Uterus (tissue), 4 donors: ENCODE data around the gene KCNMA1. TPM values are rescaled to one million over a fixed set of nuclear protein-coding genes. Genes with fewer than 3 reads are reported as not detected.

ENCODE experiments used
- DNase-seq, 2 donors: peaks; one replicate each; pipeline ENCODE4 v3.0.0-alpha.2; 2019 to 2020
- H3K27ac ChIP-seq, 2 donors: fragments of 200-600 bp; sonication (generic); 1 replicate in 1 of 2; 2 replicates in 1 of 2; pipeline ENCODE4 v1.5.1; 2016 to 2018
- H3K27me3 ChIP-seq, 2 donors: fragments of 200-600 bp; sonication (generic); one replicate each; pipeline ENCODE4 v1.5.1; 2018 to 2019; ENCODE audit warnings: control low read depth in 1 of 2
- H3K36me3 ChIP-seq, 2 donors: fragments of 200-600 bp; sonication (generic); one replicate each; pipeline ENCODE4 v1.5.1; 2019; ENCODE audit warnings: control low read depth in 1 of 2
- H3K4me1 ChIP-seq, 2 donors: fragments of 200-600 bp; sonication (generic); one replicate each; pipeline ENCODE4 v1.5.1; 2018 to 2019; ENCODE audit warnings: control low read depth in 1 of 2
- H3K4me3 ChIP-seq, 2 donors: fragments of 200-600 bp; sonication (generic); 1 replicate in 1 of 2; 2 replicates in 1 of 2; pipeline ENCODE4 v1.5.1; 2018 to 2019; ENCODE audit warnings: mild to moderate bottlenecking in 1 of 2
- H3K9me3 ChIP-seq, 2 donors: fragments of 200-600 bp; sonication (generic); one replicate each; pipeline ENCODE4 v1.5.1; 2019; ENCODE audit warnings: control low read depth in 1 of 2
- POLR2A ChIP-seq, 2 donors: fragments of 450-650 bp; IDR thresholded peaks; one replicate each; pipeline ENCODE4 v1.6.1; 2016; ENCODE audit warnings: antibody characterized with exemption in 2 of 2, mild to moderate bottlenecking in 1 of 2, moderate library complexity in 1 of 2
- intact Hi-C: fragments of 100-400 bp; cut with DNase I; formaldehyde crosslinking; loops from one replicate; pipeline ENCODE4 v1.15.1; 2023; ENCODE audit warnings: low total_unique reads
- total RNA-seq, 4 donors: library from RNA; depleted of rRNA in 3 of 4; stranded (reverse); fragments of >200 nt in 3 of 4; gene quantifications; one replicate each; pipeline versions ENCODE4 v1.1.0 to v1.2.4, GENCODE V29; 2014 to 2023
- TF ChIP-seq, protein P1 (sequence below), 4 experiments: fragments of 200-600 bp in 2 of 4; fragments of 450-650 bp in 2 of 4; sonication (generic) in 2 of 4; IDR thresholded peaks; one replicate each; pipeline ENCODE4 v1.5.1; 2016 to 2019; ENCODE audit warnings: antibody characterized with exemption in 4 of 4, mild to moderate bottlenecking in 2 of 4, moderate library complexity in 1 of 4
- donor health status: DM: yes; HTN: yes; CAD: no.

KCNMA1 gene
- total RNA-seq, 4 donors from 2014 or later: 86.2 to 236 (median 164) TPM

DNA sequence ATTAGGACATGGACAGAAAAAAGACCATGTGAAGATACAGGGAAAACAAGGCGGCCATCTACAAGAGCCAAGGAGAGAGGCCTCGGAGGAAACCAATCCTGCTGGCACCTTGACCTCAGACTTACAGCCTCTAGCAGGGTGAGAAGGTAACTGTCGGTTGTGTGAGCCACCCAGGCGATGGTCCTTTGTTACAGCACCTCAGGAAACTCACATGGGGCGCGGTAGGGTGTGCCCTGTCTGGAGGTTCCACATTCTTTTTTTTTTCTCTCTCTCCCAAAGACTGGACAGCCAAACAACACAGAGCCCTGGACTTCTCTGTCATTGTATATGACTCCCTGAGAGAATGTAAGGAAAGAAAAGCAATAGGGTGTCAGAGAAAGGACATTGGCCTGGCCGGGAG, 163.2 kb downstream of the KCNMA1 start:
- Histone ChIP-seq H3K9me3 (no peaks in the 10 kb centered on the region), H3K4me3 (no peak overlapping the region), H3K4me1 (no peaks in the 10 kb centered on the region), H3K27me3 (no peaks in the 10 kb centered on the region), H3K27ac (no peak overlapping the region), H3K36me3 (no peaks in the 10 kb centered on the region)
- intact Hi-C loops: no loop called here
- no peak for DNase-seq
- TF ChIP-seq POLR2A (IDR thresholded peaks at IDR 0.05): no peak
- TF ChIP-seq, protein P1, sequence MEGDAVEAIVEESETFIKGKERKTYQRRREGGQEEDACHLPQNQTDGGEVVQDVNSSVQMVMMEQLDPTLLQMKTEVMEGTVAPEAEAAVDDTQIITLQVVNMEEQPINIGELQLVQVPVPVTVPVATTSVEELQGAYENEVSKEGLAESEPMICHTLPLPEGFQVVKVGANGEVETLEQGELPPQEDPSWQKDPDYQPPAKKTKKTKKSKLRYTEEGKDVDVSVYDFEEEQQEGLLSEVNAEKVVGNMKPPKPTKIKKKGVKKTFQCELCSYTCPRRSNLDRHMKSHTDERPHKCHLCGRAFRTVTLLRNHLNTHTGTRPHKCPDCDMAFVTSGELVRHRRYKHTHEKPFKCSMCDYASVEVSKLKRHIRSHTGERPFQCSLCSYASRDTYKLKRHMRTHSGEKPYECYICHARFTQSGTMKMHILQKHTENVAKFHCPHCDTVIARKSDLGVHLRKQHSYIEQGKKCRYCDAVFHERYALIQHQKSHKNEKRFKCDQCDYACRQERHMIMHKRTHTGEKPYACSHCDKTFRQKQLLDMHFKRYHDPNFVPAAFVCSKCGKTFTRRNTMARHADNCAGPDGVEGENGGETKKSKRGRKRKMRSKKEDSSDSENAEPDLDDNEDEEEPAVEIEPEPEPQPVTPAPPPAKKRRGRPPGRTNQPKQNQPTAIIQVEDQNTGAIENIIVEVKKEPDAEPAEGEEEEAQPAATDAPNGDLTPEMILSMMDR (IDR thresholded peaks at IDR 0.05): no peak

DNA sequence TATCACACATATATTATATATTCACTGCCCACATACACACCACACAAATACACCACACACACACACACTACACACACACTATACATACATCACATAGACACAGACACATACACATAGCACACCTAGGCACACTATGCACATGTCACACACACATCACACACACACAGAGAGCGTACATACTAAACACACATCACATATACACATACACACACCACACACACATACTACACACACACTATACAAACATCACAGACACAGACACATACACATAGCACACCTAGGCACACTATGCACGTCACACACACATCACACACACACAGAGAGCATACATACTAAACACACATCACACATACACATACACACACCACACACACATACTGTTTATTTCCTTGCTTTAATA, 165.5 kb downstream of the KCNMA1 start:
- intact Hi-C loops: no loop called here
- Histone ChIP-seq H3K9me3 (no peaks in the 10 kb centered on the region), H3K27ac (no peak overlapping the region), H3K36me3 (no peaks in the 10 kb centered on the region), H3K27me3 (no peaks in the 10 kb centered on the region), H3K4me1 (no peaks in the 10 kb centered on the region), H3K4me3 (no peak overlapping the region)
- no peak for DNase-seq
- TF ChIP-seq POLR2A (IDR thresholded peaks at IDR 0.05): no peak

DNA sequence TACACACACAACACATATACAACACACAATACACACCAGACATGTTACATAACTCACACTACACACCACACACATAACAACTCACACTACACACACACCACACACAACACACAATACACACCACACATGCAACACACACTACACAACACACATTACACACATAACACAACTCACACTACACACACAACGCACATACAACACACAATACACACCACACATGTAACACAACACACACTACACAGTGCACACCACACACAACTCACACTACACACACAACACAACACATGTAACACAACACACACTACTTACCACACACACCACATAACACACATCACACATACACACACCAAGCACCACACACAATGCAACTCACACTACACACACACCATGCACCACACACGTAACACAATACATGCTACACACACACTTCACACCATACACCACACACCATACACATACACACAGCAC, 166.5 kb downstream of the KCNMA1 start:
- no peak for DNase-seq
- no peaks in the 10 kb centered on the region for H3K9me3 ChIP-seq
- no peaks in the 10 kb centered on the region for H3K4me1 ChIP-seq
- TF ChIP-seq POLR2A (IDR thresholded peaks at IDR 0.05): no peak
- TF ChIP-seq, protein P1 (IDR thresholded peaks at IDR 0.05): no peak
- intact Hi-C loops: no loop called here
- no peak overlapping the region for H3K27ac ChIP-seq
- no peak overlapping the region for H3K4me3 ChIP-seq
- no peaks in the 10 kb centered on the region for H3K27me3 ChIP-seq
- H3K36me3 ChIP-seq: no peaks in the 10 kb centered on the region

DNA sequence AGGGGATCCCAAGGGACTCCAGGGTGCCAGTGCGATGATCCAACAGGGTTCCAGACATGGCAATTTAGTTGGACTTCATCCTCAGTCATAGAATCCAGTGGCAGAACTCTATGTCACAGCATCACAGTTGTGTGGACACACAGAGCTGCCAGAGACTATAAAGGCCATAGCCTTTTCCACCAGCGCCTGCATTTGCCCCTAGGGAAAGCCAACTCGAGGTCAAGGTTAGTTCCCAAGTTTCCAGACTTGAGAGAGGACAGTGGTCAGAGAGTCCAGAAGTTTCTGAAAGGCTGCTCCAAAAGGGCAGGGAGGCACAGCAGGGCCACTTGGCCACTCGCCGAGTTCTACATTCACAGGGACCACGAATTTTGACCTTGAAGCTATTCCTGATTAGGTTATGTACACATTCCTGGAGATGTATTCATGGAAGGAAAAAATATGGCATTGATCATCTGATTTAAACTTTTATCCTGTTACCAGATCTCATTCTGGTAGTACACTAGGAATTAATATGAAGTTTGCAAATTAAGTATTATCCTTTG, 170.1 kb downstream of the KCNMA1 start:
- no peak overlapping the region for H3K4me3 ChIP-seq
- no peaks in the 10 kb centered on the region for H3K9me3 ChIP-seq
- H3K27me3 ChIP-seq: no peaks in the 10 kb centered on the region
- DNase-seq: no peak
- H3K36me3 ChIP-seq: no peaks in the 10 kb centered on the region
- TF ChIP-seq, protein P1 (IDR thresholded peaks at IDR 0.05): no peak
- TF ChIP-seq POLR2A (IDR thresholded peaks at IDR 0.05): no peak
- no peaks in the 10 kb centered on the region for H3K4me1 ChIP-seq
- intact Hi-C loops: no loop called here
- no peak overlapping the region for H3K27ac ChIP-seq

DNA sequence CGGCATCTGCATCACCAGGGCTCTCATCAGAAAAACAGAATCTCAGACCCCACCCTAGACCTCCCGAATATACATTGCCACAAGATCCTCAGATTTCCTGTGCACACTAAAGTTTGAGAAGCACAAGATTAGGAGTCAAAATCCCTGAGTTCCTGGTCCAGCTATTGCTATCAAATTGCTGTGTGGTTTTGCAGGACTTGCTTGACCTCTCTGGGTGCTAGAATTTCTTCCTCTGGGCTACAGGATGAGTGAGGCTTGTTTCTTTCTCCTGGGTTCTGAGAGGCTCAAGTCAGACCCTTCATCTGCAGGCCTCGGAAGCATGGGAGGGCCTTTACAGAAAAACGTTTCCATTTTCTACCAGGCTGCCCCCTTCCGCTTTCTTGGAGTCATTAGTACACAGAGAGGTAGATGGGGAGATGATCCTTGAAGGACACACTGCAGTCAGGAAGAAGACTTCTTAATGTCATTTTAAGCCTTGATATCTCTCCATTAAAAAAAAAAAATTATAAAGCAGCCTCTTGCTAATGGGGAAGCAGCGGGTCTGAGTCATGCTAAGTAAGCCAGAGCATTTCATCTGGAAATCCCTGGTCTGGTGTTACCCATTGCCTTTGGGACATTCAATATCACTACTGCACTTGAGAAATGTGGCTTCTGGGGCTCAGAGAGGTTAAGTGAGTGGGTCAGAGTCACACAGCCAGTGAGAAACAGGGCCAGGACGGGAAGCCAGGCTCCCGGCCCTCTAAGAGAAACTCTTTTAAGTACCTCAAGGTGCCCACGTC, 173.5 kb downstream of the KCNMA1 start:
- Histone ChIP-seq H3K4me3 (no peak overlapping the region), H3K4me1 (no peaks in the 10 kb centered on the region), H3K27me3 (no peaks in the 10 kb centered on the region), H3K36me3 (no peaks in the 10 kb centered on the region), H3K9me3 (no peaks in the 10 kb centered on the region), H3K27ac (peak overlapping the region; percentile 13 to 15)
- intact Hi-C loops: no loop called here
- DNase-seq: no peak
- TF ChIP-seq, protein P1 (IDR thresholded peaks at IDR 0.05): no peak
- no peak for TF ChIP-seq POLR2A (IDR thresholded peaks at IDR 0.05)
